NK-92 (cell line): ENCODE measurements around the gene TTC39C.

Experiments
- DNase-seq: peaks from one replicate; lab custom pipeline; 2025; ENCODE audit not compliant: unreplicated experiment; lab: John Stamatoyannopoulos, UW

Gene TTC39C

GRCh38 chr18:24076950-24077349 lies 62.4 kb downstream of the TTC39C start:
- no peak for DNase-seq

DNA sequence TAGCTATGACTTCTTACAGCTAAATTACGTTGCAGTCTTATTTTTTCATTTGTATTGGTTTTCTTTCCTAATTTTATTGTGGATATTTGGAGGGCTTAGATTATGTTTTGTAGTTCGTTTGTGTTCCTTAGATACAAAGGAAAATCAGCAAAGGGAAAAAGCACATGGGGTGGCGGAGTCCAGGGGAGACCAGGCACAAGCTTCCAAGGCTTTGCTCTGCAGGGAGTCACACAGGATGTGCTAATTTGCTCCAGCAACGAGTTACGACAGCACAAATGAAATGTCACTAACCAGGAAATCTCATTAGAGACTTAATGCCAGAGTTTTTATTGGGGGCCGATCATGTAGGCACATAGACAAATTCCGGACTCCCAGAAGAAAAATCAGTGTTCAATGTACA lies 63.8 kb downstream of the TTC39C start:
- no peak for DNase-seq

- no peak for DNase-seq
These were observed 66.3 kb downstream of the TTC39C start for GRCh38 chr18:24080861-24081260.

DNA sequence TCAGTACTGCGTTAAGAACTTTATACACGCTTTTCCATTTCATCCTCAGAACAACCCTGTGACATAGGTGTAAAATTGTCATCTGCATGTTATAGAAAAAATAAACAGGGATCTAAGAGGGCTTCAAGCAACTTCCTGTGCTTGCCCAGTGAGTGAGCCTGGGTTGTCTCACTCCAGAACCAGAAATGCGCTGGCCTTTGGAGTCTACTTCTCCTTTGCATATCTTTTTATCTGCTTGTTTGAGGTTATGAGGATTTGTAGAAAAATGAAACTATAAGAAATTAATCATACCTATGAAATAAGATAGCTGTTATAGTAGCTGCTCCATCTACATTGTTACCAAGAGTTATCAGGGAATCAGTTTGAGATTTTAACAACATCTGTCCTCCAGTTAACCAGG lies 69.0 kb downstream of the TTC39C start:
- DNase-seq, result no peak

GRCh38 chr18:24086082-24086481 lies 71.5 kb downstream of the TTC39C start:
- DNase-seq, result no peak

DNA sequence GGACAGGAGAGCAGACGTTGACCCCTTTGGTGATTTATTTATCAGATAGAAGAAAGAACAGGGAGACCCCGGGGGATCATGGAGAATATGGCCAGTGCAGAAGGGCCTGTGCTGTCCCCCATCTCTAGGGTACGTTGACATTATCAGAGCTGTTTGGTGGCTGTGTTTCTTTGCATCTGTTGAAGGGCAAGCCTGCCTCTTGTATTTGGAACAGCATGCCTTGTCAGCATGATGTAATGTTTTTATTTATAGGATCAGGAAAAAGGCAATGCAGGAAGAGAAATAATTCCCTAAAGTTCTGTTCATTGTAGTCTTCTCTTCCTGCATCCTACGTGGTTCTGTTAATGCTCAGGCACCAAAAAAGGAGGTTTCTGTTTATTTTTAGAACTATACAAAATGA lies 74.5 kb downstream of the TTC39C start:
- DNase-seq, result no peak

DNA sequence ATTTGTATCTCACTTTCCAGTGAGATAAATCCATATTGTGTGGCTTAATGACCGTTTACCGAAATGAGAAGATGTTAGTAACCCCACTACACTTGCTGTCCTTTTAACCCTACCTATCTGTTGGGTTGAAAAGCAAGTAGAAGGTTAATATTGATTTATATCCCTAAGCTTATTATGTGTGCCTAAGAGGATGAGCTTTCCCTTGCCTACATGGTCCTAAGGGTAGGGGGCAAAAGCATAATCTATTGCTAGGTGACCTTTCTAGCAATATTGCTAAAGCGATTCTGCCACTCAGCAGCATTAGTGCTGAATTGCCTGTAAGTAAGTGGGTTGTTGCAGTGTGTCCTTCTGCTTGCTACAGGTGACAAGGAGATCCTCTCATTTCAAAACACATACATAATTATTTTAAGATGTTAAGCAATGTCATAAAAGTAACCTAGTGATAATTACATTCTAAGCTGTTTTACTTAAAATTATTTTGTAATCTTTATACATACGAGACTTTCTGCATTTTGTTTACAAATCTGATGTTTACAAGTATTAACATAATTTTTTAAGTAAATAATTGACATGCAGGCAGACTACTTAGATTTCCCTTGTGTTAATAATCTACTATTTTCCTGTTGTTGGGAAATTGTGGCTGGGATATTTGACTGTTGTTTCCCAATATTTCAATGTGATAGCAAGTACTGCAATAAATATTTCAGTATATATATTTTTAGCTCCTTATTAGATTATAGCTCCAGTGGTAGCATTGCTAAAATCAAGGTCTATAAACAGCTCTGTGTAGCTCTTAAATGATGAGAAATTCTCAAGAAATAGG lies 75.2 kb downstream of the TTC39C start:
- no peak for DNase-seq

DNA sequence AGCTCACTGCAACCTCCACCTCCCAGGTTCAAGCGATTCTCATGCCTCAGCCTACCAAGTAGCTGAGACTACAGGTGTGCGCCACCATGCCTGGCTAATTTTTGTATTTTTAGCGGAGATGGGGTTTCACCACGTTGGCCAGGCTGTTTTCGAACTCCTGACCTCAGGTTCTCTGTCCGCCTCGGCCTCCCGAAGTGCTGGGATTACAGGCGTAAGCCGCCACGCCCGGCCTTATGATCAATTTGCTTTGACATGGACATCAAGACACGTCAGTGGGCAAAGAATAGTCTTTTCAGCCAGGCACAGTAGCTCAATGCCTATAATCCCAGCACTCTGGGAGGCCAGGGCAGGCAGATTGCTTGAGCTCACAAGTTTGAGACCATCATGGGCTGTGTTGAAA lies 76.3 kb downstream of the TTC39C start:
- no peak for DNase-seq

- no peak for DNase-seq
These were observed 80.0 kb downstream of the TTC39C start for GRCh38 chr18:24094561-24094960.

DNA sequence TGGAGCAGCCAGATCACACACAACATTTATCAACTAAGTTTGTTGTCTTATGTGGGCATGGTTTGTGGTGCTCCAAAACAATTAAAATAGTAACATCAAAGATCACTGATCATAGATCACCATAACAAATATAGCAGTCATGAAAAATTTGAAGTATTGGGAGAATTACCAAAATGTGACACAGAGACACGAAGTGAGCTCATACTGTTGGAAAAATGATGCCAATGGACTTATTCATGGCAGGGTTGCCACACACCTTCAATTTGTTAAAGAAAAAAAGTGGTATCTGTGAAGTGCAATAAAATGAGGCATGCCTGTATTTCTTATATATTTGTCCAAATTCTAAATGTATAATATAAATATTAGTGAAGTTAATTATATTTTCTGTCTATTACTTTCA lies 81.4 kb downstream of the TTC39C start:
- no peak for DNase-seq

GRCh38 chr18:24103320-24104021 lies 88.9 kb downstream of the TTC39C start:
- DNase-seq, result no peak

DNA sequence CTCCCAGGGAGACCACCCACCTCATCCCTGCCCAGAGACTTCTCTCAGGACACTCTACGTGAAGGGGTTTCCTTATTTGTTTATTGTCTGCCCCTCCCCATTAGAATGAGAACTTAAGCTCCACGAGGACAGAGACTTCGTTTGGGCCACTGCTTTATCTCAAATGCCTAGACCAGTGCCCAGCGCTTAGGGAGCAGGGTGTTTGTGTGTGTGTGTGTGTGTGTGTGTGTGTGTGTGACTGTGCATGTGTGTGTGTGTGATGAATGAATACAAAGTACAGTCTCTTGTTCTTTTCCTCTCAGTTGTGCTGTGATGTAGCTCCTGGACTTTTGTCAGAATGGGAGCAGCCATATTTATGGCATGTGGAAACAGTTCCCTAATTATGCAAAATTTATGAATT lies 89.9 kb downstream of the TTC39C start:
- DNase-seq, result no peak

GRCh38 chr18:24108641-24109040 lies 94.1 kb downstream of the TTC39C start:
- no peak for DNase-seq

GRCh38 chr18:24111936-24112335 lies 97.4 kb downstream of the TTC39C start:
- no peak for DNase-seq

DNA sequence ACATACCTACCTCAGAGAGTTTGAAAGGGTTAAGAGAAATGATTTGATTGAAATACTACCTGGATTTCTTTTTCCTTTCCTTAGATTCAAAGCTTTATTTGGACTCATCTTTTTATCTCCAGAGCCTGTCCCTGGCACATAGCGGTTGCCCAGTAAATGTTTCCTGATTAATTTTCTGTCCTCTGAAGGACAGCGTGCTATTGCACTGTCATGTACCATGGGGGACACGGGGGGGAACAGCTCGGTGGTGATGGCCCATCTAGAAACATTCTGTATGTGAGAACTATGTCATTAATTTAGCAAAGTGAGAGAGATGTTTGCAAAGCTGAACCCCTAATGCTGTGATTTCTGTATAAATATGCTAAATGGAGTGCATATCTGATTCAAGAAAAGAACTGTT lies 97.9 kb downstream of the TTC39C start:
- DNase-seq, result no peak

GRCh38 chr18:24112874-24113615 lies 98.5 kb downstream of the TTC39C start:
- no peak for DNase-seq

DNA sequence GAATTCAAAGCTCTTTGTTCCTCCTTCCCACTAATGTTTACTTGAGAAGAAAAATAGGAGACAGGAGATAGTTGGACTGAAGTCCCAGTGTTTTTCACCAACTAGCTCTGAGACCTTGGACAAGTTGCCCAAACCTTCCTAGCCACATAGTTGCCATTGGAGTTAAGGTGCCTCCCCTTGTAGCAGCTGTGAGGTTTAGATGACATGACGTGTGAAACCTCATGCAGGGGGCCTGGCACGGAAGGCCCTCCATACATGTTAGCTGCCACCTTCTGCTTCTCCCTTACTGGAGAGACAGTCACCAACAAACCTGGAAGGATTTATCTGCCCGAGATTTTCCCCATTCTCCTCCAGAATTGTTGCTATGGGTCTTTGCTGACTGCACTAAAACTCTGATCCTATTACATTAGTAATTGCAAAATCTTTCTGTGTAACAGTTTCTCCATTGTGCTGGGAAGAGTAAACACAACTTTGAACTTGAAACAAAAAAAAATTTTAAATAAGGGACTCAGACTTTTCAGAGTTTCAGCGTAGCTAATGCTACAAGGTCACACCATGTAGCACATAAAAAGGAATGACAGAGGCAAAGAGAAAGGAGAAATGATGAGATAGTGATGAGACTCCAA lies 100.5 kb downstream of the TTC39C start:
- no peak for DNase-seq

- DNase-seq, result no peak
These were observed 101.1 kb downstream of the TTC39C start for GRCh38 chr18:24115628-24116027.

DNA sequence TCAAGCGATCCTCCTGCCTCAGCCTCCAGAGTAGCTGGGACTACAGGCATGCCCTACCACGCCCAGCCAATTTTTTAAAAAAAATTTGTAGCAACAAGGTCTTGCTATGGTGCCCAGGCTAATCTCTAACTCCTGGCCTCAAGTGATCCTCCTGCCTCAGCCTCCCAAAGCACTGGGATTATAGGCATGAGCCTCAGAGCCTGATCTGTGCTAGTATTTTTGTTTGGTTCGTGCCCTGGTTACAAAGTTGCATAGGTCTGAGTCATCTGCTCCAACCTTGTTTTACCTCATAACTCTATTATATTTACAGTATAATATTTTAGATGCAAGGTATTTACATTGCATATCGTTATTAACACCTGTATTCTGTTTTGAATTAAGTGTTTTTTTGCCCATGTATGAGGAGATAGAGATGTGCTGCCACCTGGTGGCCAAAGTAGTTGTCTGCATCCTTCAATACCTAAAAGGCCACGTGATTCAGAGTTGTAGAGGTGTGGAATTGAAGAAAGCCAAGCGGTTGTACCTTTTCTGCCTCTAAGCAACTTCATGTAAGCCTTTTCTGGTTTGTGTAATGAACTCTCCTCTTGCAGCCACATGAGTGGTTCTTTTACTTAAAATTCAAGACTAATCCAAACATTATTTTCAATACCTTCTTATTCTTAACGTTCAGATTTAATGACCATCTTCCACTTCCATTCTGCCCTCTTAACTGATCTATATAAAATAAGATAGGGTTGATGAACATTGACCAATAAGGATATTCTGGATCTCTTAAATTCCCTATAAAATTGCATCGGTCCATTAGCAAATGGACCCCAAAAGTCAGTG lies 104.4 kb downstream of the TTC39C start:
- no peak for DNase-seq

DNA sequence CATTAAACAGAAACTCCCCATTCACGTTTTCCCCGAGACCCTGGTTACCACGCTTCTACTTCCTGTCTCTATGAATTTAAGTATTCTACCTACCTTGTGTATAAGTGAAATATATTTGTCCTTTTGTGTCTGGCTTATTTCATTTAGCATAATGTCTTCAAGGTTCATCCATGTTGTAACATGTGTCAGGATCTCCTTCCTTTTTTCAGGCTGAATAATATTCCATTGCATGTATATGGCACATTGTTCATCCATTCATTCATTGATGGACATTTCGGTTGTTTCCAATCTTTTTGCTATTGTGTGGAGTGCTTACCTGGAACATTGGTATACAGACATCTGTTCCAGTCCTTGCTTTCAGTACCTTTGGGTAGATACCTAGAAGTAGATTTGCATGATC lies 106.1 kb downstream of the TTC39C start:
- no peak for DNase-seq

DNA sequence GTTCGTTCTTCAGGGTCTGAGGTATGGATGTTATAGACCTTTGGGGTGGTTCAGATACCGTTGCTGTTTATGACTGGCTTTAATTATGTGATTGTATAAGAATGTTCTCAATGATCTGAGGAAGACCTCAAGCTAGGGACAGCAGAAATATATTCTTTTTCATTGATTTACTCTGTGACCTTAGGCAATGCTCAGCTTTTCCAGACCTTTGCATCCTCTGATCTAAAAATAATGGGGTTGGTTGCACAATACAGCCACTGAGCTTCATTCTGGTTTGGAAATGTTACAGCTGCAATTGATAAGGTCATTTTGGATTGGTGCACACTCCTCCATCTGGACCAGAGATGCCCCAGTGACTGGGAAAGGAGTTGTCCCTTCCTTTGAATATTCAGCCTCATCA lies 107.1 kb downstream of the TTC39C start:
- DNase-seq, result no peak
